HG02852 (cell line): ENCODE results near the gene ZMYM4.

ENCODE experiments used
- ATAC-seq: cut with Tn5 transposase; IDR thresholded peaks from one replicate; pipeline ENCODE4 v1.9.1; 2021; ENCODE audit warnings: mild to moderate bottlenecking, moderate library complexity; ENCODE audit not compliant: unreplicated experiment

The ZMYM4 gene

DNA sequence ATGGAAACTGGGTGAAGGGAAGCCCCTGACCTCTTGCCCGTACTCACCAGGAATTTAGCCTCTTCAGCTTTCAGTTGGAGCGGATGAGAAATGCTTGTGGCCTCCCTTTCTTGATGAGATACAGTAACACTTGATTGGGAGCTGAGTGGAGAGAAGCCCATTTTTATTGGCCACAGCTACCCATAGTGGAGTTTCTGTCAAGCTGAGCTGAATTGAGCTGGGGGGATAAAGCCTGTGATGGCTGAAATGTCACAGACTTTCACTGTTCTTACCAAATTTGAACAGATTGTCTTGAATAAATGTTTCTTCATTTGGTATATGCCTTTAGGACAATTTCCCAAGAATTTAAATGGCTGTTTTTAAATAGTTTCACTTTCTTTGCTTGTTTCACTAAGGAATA, 125.9 kb downstream of the ZMYM4 start:
- ATAC-seq = no peak

DNA sequence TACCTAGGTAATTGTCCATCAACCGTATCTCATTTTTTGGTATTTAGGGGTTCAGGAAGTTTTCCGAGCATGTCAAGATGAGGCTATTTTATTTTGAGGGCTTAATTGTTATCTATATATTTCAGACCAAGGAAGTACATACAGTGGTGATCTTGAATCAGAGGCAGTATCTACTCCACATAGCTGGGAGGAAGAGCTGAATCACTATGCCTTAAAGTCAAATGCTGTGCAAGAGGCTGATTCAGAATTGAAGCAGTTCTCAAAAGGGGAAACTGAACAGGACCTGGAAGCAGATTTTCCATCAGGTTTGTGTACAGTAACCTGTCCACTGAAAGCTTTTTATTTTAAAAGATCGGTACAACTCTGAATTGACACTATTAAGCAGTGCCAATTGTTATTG, 130.2 kb downstream of the ZMYM4 start:
- no peak for ATAC-seq

DNA sequence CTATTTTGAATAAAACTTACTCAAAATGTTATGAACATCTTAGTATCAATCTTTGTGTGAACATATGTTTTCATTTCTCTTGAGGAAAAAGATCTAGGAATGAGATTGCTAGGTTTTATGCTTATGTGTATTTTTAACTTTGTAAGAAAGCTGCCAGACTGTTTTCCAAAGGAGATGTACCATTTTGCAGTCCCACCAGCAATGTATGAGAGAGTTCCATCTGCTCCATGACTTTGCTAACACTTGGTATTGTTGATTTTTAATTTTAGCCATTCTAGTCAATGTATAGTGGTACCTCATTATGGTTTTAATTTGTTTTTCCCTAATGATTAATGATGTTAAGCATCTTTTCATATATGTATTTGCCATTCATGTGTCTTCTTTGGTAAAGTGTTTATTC, 132.5 kb downstream of the ZMYM4 start:
- no peak for ATAC-seq

DNA sequence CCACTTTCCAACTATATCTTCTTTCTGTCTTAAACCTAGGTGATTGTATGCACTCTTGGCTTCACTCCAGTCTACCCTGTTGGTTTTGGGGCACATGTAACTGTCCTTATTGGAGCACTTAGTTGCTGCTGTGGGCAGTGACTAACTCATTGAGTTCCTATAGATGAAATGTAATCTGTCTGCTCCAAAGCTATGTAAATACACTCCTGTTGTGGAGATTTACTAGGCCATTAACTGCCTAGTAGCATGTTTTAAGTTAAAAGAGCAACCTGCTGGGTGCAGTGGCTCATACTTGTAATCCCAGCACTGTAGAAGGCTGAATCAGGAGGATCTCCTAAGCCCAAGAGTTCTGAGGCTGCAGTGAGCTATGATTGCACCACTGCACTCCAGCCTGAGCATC, 137.6 kb downstream of the ZMYM4 start:
- ATAC-seq = no peak

DNA sequence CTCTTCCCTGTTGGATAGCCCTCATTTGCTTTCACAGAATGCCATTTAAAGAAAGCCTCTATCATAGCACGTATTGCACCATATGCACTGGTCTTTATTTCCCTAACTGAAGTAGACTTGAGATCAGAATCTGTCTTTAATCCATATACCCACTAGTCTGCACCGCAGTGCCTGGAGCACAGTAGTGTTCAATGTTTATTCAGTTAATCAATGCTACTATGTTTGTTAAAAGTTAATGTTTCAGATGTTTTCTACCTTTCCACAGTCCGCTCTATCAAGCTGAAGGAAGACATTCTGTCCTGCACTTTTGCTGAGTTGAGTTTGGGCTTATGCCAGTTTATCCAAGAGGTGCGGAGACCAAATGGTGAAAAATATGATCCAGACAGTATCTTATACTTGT, 139.2 kb downstream of the ZMYM4 start:
- ATAC-seq = no peak

DNA sequence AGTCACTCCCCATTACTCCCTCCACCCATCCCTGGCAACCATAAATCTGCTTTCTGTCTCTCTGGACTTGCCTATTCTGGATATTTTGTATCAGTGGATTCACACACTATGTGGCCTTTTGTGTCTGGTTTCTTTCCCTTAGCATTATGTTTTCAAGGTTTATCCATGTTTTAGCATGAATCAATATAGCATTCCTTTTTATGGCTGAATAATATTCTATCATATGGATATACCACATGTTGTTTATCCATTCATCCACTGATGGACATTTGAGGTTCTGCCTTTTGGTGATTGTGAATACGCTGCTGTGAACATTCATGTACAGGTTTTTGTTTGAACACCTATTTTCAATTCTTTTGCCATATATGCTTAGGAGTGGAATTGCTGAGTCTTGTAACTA, 140.4 kb downstream of the ZMYM4 start:
- no peak for ATAC-seq

DNA sequence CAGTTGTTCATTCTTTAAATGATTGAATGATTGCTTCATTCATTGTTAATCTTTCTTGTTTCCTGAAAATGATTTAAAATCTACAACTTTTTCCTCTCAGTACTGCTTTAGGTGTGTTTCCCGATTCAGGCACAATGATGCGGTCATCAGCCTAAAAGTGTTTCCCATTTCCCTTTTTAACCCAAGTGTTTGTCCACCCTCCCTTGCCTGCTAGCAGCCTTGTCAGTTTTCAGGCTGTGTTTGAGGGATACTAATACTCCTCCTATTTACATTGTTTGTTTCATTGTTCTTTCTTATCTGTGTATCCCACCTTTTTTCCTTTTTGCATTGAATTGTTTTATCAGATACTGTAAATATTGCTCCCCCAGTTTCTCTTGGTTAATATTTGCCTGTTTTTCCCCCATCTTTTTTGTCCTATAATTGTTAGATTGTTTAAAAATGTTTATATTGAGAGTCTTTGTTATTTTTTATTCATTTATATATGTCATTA, 157.6 kb downstream of the ZMYM4 start:
- no peak for ATAC-seq

DNA sequence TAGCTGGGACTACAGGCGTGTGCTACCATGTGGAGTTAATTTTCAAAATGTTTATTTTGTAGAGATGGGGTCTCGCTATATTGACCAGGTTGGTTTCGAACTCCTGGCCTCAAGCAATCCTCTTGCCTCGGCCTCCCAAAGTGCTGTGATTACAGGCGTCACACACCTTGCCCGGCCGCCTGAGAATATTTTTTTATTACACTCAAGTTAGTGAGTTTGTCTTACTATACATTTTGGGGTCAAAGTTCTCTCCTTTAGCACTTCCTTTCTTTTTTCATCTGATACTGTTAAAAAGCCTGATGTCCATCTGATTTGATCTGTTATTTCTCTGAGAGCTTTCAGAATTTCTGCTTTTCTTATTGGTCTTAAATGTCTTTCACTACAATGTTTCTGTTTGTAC, 159.9 kb downstream of the ZMYM4 start:
- ATAC-seq = no peak

DNA sequence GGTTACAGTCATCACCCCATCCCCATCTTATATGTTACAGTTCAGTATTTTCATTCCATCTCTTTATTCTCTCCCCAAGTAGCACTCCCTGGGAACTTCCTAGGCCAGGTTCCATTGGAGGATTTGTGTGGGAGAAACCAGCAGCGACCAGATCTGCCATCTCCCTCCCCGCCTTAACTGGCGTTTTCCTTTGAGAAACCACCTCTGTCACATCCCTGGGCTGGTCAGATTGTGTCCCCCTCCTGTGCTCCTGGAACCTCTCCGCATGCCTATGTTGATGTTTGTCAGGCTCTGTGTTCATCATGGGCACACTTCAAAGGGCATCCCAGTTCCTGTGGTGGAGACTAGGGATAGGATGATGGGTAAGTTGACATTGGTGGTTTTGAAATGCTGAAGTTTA, 162.3 kb downstream of the ZMYM4 start:
- no peak for ATAC-seq

DNA sequence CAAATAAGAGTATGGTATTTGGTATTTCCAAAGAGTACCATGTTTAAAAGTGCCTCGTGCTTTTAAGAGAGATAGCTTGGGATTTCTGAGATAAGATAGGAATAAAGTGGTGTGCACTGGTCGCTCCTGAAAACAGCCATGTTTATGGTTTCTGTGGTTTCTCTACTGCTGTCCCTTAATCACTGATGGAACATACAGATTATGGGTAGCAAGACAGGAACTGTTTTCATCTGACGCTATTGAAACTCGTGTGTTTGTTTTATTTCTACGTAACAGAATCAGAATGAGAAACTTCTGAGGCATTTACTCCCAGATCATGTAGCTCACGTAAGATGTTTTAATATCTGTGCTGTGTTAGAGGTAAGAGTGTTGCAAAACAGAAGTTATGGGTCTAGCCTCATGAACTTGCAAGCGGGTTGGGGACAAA, 162.7 kb downstream of the ZMYM4 start:
- ATAC-seq = no peak

DNA sequence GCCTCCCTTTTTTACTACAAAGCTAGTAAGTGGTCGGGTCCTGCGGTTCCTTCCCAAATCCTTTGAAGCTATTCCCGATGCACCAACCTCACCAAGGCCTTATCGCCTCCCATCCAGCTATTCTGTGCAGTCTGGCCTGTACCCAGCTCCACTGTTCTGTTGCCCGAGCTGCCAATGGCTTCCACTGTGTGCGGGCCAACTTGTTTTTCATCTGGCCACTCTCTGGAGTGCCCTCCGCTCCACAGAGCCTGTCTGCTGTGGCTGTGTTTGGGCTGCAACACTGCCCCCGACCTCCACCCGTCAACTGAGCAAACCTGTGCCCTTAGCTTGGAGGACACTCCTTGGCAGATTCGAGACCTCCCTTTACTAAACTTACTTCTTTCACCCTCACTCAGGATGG, 163.7 kb downstream of the ZMYM4 start:
- no peak for ATAC-seq

DNA sequence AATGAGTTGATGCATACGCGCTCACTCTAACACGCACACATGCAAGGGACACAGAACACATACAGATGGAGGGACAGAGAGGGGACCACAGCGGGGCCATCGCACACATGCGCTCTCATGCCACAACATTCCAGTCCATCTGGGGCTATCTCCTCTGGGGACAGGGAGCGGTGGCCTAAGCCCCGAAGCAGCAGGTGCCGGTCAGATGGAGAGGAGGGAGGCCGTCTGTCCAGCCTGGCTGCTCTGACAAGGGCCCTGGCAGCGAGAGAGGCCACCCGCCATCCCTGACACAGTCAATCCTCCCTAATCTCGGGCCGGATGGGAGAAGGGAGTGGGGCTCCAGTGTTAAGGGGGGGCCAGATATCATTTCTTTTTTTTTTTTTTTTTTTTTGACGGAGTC, 165.2 kb downstream of the ZMYM4 start:
- no peak for ATAC-seq

DNA sequence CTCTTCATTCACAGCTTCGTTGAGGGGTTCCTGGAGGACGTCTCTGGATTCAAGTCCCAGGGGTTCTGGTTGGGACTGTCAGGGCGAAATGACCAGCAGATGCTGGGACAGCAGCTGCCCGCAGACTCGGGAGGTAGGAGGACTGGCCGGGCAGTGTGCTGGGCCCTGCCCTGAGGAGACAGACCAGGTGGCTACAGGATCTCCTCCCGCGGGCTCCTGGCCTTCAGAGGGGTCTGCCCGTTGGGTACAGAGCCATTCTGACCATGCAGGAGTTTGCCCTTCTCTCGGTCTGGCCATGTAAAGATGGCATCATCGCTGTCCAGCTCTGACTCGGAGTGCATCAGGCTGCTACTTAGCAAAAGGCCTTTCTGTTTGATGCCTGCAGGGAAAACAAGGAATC, 166.2 kb downstream of the ZMYM4 start:
- ATAC-seq = no peak

DNA sequence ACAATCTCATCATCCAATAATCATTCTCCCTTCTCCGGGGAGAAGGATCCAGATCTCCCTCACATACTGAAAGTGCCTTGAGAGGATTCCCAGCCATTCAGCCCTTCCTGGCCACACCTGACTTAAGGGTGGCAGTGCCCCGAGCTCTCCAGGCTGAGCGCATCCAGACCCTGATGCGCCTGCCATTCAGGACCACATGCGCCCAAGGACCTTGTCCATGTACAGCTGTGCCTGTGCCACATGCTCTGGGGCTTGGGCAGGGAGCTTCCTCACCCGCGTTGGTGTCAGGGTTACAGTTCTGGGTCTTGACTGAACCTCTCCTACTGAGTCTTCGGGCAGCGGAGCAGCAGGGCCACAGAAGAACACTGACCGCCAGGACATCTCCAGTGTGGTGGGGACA, 167.6 kb downstream of the ZMYM4 start:
- no peak for ATAC-seq

DNA sequence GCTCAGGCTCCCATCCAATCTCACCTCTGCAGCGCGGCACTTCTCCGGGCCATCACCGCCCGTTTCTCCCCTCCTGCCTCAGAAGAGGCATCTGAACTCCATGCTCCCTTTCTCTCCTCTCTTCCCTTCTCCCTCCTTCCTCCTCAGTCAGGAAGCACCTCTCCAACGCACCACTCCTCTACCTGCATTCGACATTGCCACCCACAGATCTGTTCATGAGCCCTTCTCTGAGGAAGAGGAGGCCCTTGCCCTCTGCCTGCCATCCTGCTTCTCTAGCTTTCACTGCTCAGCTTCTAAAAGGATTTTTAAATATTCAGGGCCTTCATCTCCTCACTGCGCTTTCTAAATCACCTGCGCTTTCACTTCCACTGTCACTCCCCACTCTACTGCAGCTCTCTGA, 168.7 kb downstream of the ZMYM4 start:
- ATAC-seq = no peak

DNA sequence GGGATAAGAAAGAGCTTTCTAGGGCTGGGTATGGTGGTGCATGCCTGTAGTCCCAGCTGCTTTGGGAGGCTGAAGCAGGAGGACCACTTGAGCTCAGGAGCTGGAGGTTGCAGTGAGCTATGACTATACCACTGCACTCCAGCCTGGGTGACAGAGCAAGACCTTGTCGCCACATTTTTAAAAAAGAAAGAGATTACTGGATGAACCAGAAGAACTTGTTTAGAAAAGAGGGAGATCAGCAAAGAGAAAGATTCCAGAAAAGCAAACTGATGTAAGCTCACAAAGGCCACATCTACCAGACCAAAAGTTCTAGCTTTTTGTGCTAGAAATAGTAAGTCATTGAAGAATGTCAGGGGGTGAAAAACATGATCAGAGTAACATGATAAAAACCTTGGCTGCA, 171.1 kb downstream of the ZMYM4 start:
- ATAC-seq = no peak

DNA sequence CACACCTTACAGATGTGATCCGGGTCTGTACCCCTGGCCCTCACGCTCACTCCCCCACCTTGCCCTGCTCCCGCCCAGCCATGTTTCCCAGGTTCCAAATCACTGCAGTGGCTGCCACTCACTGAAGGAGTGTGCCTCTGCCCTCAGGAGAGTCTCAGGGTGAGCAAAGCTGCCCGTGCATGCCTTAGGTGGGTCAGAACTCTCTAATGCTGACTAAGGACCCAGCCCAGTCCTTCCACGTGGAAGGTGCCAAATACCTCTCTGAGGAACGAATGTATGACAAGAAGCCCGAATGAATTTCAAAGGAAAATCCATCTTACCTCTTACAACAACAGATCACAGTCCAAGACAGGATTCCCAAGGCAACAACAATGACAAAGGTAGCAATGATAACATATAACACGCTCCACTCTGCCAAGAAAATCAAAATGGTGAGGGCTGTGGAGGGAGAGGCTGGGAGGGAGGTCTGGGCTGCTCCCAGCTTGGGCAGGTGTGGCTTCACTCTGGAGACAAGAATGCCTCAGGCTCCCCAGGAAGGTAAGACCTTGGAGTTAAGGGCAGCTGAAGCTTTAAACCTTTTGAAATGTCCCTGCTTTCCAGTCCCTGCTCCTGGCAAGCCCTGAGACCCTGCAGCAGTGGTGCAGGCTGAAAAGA, 173.5 kb downstream of the ZMYM4 start:
- no peak for ATAC-seq

DNA sequence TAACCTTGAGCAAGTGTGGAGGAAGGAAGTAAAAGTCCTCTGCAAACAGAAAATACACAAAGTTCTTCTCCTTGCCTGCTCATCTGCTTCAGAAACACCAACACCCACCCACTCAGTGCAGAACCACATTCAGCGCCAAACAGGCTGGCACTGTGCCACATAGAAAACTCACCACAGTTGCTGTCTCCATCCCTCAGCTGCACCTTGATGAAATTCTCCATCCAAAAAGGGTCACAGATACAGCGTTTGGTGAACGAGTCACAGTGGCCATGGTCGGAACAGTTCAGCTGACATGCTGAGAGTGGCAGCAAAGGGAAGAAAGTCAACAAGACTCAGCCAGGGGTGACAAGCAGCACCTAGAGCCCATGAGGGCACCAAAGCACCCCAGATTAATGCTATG, 174.2 kb downstream of the ZMYM4 start:
- ATAC-seq = no peak

DNA sequence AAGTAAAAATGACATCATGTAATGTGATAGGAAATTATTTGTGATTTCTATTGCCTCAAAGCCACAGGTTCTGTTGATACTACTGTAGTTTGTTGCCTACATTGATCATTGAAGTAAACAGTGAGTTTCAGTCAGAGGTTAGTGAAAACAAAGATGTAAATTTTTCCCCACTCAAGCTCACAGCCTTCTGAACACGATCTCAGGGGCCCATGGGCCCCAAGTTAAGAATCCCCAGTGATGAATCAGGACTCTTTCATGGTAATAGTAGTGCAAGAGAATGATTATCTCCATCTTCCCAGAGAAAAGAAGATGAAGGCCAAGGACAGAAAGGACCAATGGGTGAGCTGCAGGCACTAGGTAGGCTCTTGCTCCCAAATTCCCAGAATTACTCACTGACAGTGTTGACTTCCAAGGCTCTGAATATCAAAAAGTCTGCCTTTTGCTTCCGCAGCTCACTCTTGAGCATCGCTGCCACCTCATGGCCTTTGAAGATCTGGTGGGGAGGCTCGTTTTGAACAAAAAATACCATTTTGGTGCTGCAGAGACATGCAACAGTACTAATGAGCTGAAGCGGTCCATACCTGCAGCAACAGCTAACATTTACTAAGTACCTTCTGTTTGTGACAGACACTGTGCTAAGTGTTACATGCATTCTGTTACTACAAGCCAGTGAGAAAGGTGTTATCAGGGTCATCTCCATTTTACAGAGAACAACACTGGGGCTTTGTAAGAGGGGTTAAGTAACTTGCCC, 175.4 kb downstream of the ZMYM4 start:
- no peak for ATAC-seq

DNA sequence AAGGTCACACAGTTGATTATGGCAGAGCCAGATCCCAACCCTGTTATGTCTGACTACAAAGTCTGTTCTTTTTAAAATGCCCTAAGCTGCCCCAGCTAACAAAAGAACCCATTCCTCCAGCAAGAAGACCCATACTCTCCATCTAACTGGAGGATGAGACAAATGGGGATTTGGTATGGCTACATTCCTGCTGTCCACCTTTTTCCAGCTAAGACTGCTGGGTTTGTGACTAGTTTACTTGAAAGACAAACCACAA, 175.9 kb downstream of the ZMYM4 start:
- ATAC-seq = no peak

DNA sequence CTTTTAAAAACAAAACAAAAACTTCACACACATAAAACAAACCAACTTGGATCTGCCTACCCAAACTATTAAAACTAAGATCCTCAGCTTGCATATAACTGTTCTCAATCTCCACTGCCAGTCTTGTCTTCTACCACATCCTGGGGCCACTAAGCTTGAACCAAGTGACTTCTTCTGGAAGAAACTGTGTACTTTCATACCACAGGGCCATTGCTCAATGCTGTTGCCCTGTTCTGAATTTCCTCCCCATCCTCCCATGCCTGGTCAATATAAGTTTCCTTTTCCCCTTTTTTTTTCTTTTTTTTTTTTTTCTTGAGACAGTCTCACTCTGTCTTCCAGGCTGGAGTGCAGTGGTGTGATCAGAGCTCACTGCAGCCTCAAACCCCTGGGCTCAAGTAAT, 178.8 kb downstream of the ZMYM4 start:
- ATAC-seq = no peak

DNA sequence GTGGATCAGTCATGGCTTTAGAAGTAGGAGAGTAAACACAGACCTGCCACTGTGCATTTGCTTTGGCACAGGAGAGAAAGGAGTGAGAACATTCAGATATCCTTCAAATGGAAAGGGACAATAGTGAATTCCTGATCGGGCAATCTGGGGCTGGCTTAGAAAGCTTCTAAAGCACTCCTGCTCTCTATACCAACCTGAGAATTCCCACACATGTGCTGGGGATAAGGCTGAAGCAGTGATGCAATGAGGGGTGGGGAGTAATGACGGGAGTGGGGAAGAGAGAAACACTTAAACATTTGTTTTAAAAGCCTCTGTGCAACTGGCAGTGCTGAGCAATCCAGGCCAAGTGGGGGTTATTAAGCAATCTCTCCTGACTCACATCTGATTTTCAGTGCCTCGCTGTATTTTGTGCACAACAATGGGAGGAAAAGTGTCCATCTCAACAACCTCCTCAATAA, 179.9 kb downstream of the ZMYM4 start:
- no peak for ATAC-seq
